ENCODE data around the gene OARD1.

The OARD1 gene

GRCh38 chr6:41061196-41061726 lies 10.9 kb downstream of the OARD1 start:
- TF ChIP-seq CTCF (IDR thresholded peaks at IDR 0.05; ENCODE audit: extremely low read depth, insufficient read depth, missing control alignments) = no peak
- in situ Hi-C loops (cut with MboI; ENCODE audit: low pct_unique_long_range_greater_than_20kb, low sequenced_read_pairs, unreplicated experiment) = no loop called here
- DNase-seq (ENCODE audit: low spot score) = no peak

GRCh38 chr6:41059556-41059955 lies 12.6 kb downstream of the OARD1 start:
- no peak for DNase-seq (ENCODE audit: low spot score)
- no peak for TF ChIP-seq CTCF (IDR thresholded peaks at IDR 0.05; ENCODE audit: extremely low read depth, insufficient read depth, missing control alignments)
- in situ Hi-C loops (cut with MboI; ENCODE audit: low pct_unique_long_range_greater_than_20kb, low sequenced_read_pairs, unreplicated experiment) = no loop called here

GRCh38 chr6:41058783-41059181 lies 13.4 kb downstream of the OARD1 start:
- in situ Hi-C loops (cut with MboI; ENCODE audit: low pct_unique_long_range_greater_than_20kb, low sequenced_read_pairs, unreplicated experiment) = no loop called here
- DNase-seq (ENCODE audit: low spot score) = no peak
- TF ChIP-seq CTCF (IDR thresholded peaks at IDR 0.05; ENCODE audit: extremely low read depth, insufficient read depth, missing control alignments) = no peak

- DNase-seq (ENCODE audit: low spot score) = no peak
- in situ Hi-C loops (cut with MboI; ENCODE audit: low pct_unique_long_range_greater_than_20kb, low sequenced_read_pairs, unreplicated experiment) = no loop called here
- TF ChIP-seq CTCF (IDR thresholded peaks at IDR 0.05; ENCODE audit: extremely low read depth, insufficient read depth, missing control alignments) = no peak
Observed at GRCh38 chr6:41056768-41057490, 15.2 kb downstream of the OARD1 start.

GRCh38 chr6:41055149-41055548 lies 17.0 kb downstream of the OARD1 start:
- no peak for DNase-seq (ENCODE audit: low spot score)
- no peak for TF ChIP-seq CTCF (IDR thresholded peaks at IDR 0.05; ENCODE audit: extremely low read depth, insufficient read depth, missing control alignments)
- in situ Hi-C loops (cut with MboI; ENCODE audit: low pct_unique_long_range_greater_than_20kb, low sequenced_read_pairs, unreplicated experiment) = no loop called here

- no peak for TF ChIP-seq CTCF (IDR thresholded peaks at IDR 0.05; ENCODE audit: extremely low read depth, insufficient read depth, missing control alignments)
- no peak for DNase-seq (ENCODE audit: low spot score)
- in situ Hi-C loops (cut with MboI; ENCODE audit: low pct_unique_long_range_greater_than_20kb, low sequenced_read_pairs, unreplicated experiment) = no loop called here
Observed at GRCh38 chr6:41054511-41054910, 17.6 kb downstream of the OARD1 start.

All from GM13977 (cell line).